Smooth muscle cell (in vitro differentiated cells): Measurements from ENCODE around the gene PARP8. TPM values are rescaled to one million over a fixed set of nuclear protein-coding genes. Genes with fewer than 3 reads are reported as not detected.

Experiments used
- DNase-seq: peaks from one replicate; lab custom pipeline; 2025; ENCODE audit not compliant: unreplicated experiment; lab: John Stamatoyannopoulos, UW
- H2AFZ ChIP-seq: fragments of 200-600 bp; sonication (generic); 2 replicates; pipeline ENCODE4 v1.6.0; 2016; ENCODE audit warnings: antibody characterized with exemption, low read depth, mild to moderate bottlenecking
- H3F3A ChIP-seq: fragments of 200-600 bp; sonication (generic); 2 replicates; pipeline ENCODE4 v1.6.0; 2017; ENCODE audit warnings: antibody characterized with exemption, low read depth
- H3K27ac ChIP-seq: fragments of 200-600 bp; sonication (generic); 2 replicates; pipeline ENCODE4 v1.5.1; 2016; ENCODE audit warnings: low read depth, mild to moderate bottlenecking
- H3K27me3 ChIP-seq: fragments of 200-600 bp; sonication (generic); 2 replicates; pipeline ENCODE4 v1.6.1; 2016; ENCODE audit warnings: low read depth, mild to moderate bottlenecking
- H3K36me3 ChIP-seq: fragments of 200-600 bp; sonication (generic); 2 replicates; pipeline ENCODE4 v1.5.1; 2016; ENCODE audit warnings: low read depth
- H3K4me1 ChIP-seq: fragments of 200-600 bp; sonication (generic); 2 replicates; pipeline ENCODE4 v1.5.1; 2016; ENCODE audit warnings: low read depth
- H3K4me2 ChIP-seq: fragments of 200-600 bp; sonication (generic); 2 replicates; pipeline ENCODE4 v1.6.0; 2016; ENCODE audit warnings: mild to moderate bottlenecking
- H3K4me3 ChIP-seq: fragments of 200-600 bp; sonication (generic); 2 replicates; pipeline ENCODE4 v1.5.1; 2016; ENCODE audit warnings: mild to moderate bottlenecking
- H3K79me2 ChIP-seq: fragments of 200-600 bp; sonication (generic); 2 replicates; pipeline ENCODE4 v1.6.0; 2016; ENCODE audit warnings: low read depth, mild to moderate bottlenecking
- H3K9ac ChIP-seq: fragments of 200-600 bp; sonication (generic); 2 replicates; pipeline ENCODE4 v1.6.0; 2016; ENCODE audit warnings: low read depth
- H3K9me3 ChIP-seq: fragments of 200-600 bp; sonication (generic); replicated peaks from 2 replicates; pipeline ENCODE4 v1.5.1; 2016; ENCODE audit warnings: low read depth
- H4K20me1 ChIP-seq: fragments of 200-600 bp; sonication (generic); 2 replicates; pipeline ENCODE4 v1.6.0; 2016; ENCODE audit warnings: low read depth
- CTCF ChIP-seq: fragments of 200-600 bp; sonication (generic); IDR thresholded peaks from 2 replicates; pipeline ENCODE4 v1.5.1; 2017; ENCODE audit warnings: borderline replicate concordance, mild to moderate bottlenecking, antibody characterized with exemption; ENCODE audit not compliant: insufficient read depth, poor library complexity, severe bottlenecking
- WGBS: methylation state at CpG from one replicate; pipeline ENCODE4 v1.1.7; 2016; ENCODE audit warnings: low lambda C conversion rate; 5-methylcytosine and 5-hydroxymethylcytosine counted together
- polyA plus RNA-seq: library from polyadenylated mRNA; unstranded; fragments of >200 nt; fragmentation: Nextera tagmentation; extraction: Ambion mirVana; gene quantifications from 2 replicates; pipeline ENCODE4 v1.2.1, GENCODE V29; 2016
- total RNA-seq: library from RNA; depleted of rRNA; stranded (reverse); fragments of >200 nt; gene quantifications from 2 replicates; pipeline ENCODE4 v1.2.3, GENCODE V29; 2014

Gene PARP8
- total and polyA plus RNA-seq, 2 experiments from 2014 or later = 13.6 to 36.2 TPM

DNA sequence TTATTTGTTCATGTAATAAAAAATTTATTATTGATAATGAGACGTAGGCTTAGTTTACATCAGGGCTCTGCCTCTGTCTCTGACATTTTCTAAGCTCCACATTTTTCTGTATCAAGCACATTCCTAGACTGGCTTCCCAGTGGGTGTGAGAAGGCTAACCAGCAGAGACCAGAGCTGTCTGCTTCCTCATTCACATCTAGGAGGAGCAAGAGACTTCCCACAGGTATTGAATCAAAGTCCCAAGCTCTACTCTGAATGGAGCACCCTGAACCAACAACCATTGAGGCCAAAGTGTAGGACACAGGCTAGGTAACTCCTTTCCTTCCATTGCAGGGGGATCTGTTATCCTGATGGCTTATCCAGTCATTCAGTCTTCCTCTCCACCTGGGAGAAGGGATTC lies 72.4 kb downstream of the PARP8 start:
- Histone ChIP-seq H3K4me3 (no peak overlapping the region), H3F3A (no peaks in the 10 kb centered on the region), H3K9me3 (no peaks in the 10 kb centered on the region), H2AFZ (no peak overlapping the region), H3K4me1 (no peaks in the 10 kb centered on the region), H4K20me1 (peaks cover 31% of the 10 kb centered on the region), H3K27ac (peak overlapping the region; percentile 28), H3K79me2 (peaks cover 70% of the 10 kb centered on the region), H3K4me2 (peak overlapping the region; percentile 2), H3K9ac (no peak overlapping the region), H3K36me3 (no peaks in the 10 kb centered on the region), H3K27me3 (no peaks in the 10 kb centered on the region)
- no peak for TF ChIP-seq CTCF
- 38% methylated on average over 1 of the region's 1 CpG for WGBS
- no peak for DNase-seq

GRCh38 chr5:50740832-50741231 lies 74.4 kb downstream of the PARP8 start:
- Histone ChIP-seq H3K9me3 (no peaks in the 10 kb centered on the region), H2AFZ (no peak overlapping the region), H3K4me3 (no peak overlapping the region), H3K4me2 (no peak overlapping the region), H3K27me3 (no peaks in the 10 kb centered on the region), H3K4me1 (no peaks in the 10 kb centered on the region), H3K27ac (no peak overlapping the region), H4K20me1 (peaks cover 28% of the 10 kb centered on the region), H3K9ac (no peak overlapping the region), H3F3A (no peaks in the 10 kb centered on the region), H3K79me2 (peaks cover 55% of the 10 kb centered on the region), H3K36me3 (no peaks in the 10 kb centered on the region)
- WGBS = 84% methylated on average over 4 of the region's 4 CpGs
- no peak for TF ChIP-seq CTCF
- no peak for DNase-seq

GRCh38 chr5:50744776-50745175 lies 78.3 kb downstream of the PARP8 start:
- 15% methylated on average over 2 of the region's 2 CpGs for WGBS
- no peak for DNase-seq
- Histone ChIP-seq H3K36me3 (no peaks in the 10 kb centered on the region), H3K4me2 (peak overlapping the region; percentile 86), H4K20me1 (peaks cover 13% of the 10 kb centered on the region), H3K27ac (peak overlapping the region; percentile 40), H3F3A (no peaks in the 10 kb centered on the region), H3K9me3 (no peaks in the 10 kb centered on the region), H3K4me3 (peak overlapping the region; percentile 40), H3K79me2 (peaks cover 54% of the 10 kb centered on the region), H3K27me3 (no peaks in the 10 kb centered on the region), H3K9ac (no peak overlapping the region), H3K4me1 (no peaks in the 10 kb centered on the region), H2AFZ (no peak overlapping the region)
- no peak for TF ChIP-seq CTCF

DNA sequence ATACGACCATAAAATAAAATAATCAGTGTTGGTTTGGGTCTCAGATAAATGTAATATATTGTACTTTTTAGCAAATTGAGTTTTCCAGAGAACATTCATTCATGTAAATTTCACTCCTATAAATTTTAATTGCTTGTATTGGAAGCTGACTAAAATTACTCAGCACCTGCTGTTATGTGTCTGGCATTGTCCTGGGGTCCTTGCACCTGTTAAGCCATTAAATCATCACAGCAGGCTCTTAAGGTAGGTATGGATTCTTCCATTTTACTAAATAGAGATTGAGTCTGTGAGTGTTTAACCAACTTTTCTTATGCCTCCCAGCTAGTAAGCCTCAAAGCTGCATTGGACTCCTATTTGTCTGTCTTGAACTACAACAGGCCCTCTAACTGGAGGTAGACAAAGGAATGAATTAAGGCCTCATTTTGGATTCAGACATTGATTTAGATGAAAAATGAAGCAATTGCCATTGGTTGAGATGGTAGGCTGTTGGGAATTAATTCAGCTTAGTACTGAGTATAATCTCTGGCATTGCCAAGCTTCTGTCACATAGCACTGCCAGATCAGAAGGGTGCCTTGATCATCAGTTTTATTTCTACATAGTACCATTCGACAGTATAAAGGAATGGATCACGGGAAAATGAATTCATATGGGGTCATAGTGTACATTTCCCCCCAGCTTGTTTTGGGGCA lies 78.9 kb downstream of the PARP8 start:
- H3K4me1 ChIP-seq = no peaks in the 10 kb centered on the region
- DNase-seq = no peak
- no peak for TF ChIP-seq CTCF
- peaks cover 17% of the 10 kb centered on the region for H4K20me1 ChIP-seq
- H3K36me3 ChIP-seq = no peaks in the 10 kb centered on the region
- peak overlapping the region; percentile 40 for H3K4me3 ChIP-seq
- H3K79me2 ChIP-seq = peaks cover 54% of the 10 kb centered on the region
- peak overlapping the region; percentile 40 for H3K27ac ChIP-seq
- WGBS = 96% methylated on average over 3 of the region's 3 CpGs
- H3K9ac ChIP-seq = no peak overlapping the region
- H3K27me3 ChIP-seq = no peaks in the 10 kb centered on the region
- peak overlapping the region; percentile 86 for H3K4me2 ChIP-seq
- H2AFZ ChIP-seq = no peak overlapping the region
- no peaks in the 10 kb centered on the region for H3K9me3 ChIP-seq
- no peaks in the 10 kb centered on the region for H3F3A ChIP-seq
